ENCODE results near the gene PSPH.

- TF ChIP-seq CTCF (conservative IDR thresholded peaks at IDR 0.05; ENCODE audit: low read depth, low read length), result no peak
- no peak for TF ChIP-seq EZH2 (IDR thresholded peaks at IDR 0.05; ENCODE audit: borderline replicate concordance, low read depth, low read length, poor library complexity, severe bottlenecking)
Measured at GRCh38 chr7:56099653-56100052, 48.4 kb upstream of the PSPH start.
